Stomach smooth muscle (tissue), 2 donors: ENCODE measurements around the gene FAM72B.
"Not testable (repeated sequence)": the region's sequence is repeated elsewhere in the genome, so short reads cannot be mapped to it uniquely, and the experiment has no call there.

ENCODE experiments used
- H3K27ac ChIP-seq: one replicate; pipeline ENCODE4 v1.7.0; 2013; ENCODE audit warnings: mild to moderate bottlenecking, low read length, inconsistent platforms
- H3K27me3 ChIP-seq, 2 donors: one replicate each; pipeline ENCODE4 v1.7.0; 2013; ENCODE audit warnings: low read length in 2 of 2; ENCODE audit not compliant: insufficient read depth in 2 of 2, control insufficient read depth in 1 of 2
- H3K36me3 ChIP-seq, 2 donors: one replicate each; pipeline ENCODE4 v1.7.0; 2013; ENCODE audit warnings: low read length in 2 of 2; ENCODE audit not compliant: control insufficient read depth in 2 of 2, insufficient read depth in 2 of 2
- H3K4me1 ChIP-seq: one replicate; pipeline ENCODE4 v1.7.0; 2013; ENCODE audit warnings: low read length; ENCODE audit not compliant: control insufficient read depth, insufficient read depth
- H3K4me3 ChIP-seq, 2 donors: one replicate each; pipeline ENCODE4 v1.7.0; 2013; ENCODE audit warnings: low read length in 2 of 2
- H3K9ac ChIP-seq, 2 donors: one replicate each; pipeline ENCODE4 v1.7.0; 2013; ENCODE audit warnings: low read length in 2 of 2, mild to moderate bottlenecking in 1 of 2
- H3K9me3 ChIP-seq, 2 donors: one replicate each; pipeline ENCODE4 v1.7.0; 2013; ENCODE audit warnings: low read length in 2 of 2; ENCODE audit not compliant: control insufficient read depth in 2 of 2
- donor health status: healthy.
- donor health status: Pancreatic carcinoma.

The FAM72B gene

DNA sequence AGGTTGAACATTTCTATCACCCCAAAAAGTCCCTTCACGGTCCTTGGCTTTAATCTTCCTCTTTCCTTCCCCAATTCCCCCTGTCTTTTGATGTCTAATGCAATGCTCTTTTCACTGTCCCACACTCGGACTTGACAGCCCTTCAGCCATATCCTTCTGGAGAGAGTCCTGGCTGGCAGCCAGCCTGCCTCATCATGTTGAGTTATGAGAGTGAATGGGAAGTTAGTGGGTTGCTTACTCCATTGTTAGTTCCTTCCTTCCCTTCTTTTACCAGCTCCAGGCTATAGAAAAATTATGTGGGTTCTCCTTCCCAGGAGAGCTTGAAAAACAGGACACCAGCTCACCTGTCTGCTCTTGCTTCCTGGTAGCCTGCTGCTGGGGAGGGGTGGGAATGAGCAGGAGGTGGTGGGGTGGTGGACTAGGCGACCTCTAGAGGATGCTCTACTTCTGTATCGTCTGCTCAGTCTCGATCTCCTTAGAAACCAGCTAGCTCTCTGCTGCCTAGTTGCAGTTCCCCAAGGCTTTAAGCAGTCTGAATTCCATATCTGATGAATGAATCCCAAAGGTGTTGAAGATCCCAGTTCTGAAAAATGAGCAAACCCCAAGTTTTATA, 30.5 kb upstream of the FAM72B start:
- H3K4me3 ChIP-seq, H3K27ac ChIP-seq, H3K27me3 ChIP-seq, H3K9me3 ChIP-seq, H3K4me1 ChIP-seq, H3K9ac ChIP-seq, H3K36me3 ChIP-seq: not testable (repeated sequence)

GRCh38 chr1:121213491-121213890, 29.4 kb upstream of the FAM72B start:
- H3K4me1 ChIP-seq, H3K27ac ChIP-seq, H3K4me3 ChIP-seq, H3K9ac ChIP-seq, H3K27me3 ChIP-seq, H3K9me3 ChIP-seq, H3K36me3 ChIP-seq: not testable (repeated sequence)

GRCh38 chr1:121210778-121211177, 26.6 kb upstream of the FAM72B start:
- not testable (repeated sequence) for H3K27me3 ChIP-seq, H3K9me3 ChIP-seq, H3K36me3 ChIP-seq, H3K27ac ChIP-seq, H3K4me3 ChIP-seq, H3K9ac ChIP-seq, H3K4me1 ChIP-seq

DNA sequence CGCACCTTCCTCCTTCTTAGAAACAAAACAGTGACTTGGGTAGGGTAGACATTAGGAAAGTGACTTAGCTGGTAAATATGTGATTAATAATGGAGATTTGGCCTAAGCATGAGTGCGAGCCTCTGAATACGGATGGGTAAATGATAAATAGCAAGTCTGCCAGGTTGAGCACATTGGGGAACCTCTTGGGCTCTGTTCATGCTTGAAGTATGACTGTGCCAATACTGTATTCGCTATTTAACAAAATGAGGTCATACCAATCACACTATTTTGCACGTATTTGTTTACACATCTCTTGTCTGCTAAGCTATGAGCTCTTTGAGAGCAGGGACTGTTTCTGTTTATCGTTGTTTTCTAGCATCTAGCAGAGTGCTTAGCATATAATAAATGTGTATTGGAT, 24.2 kb upstream of the FAM72B start:
- H3K4me1 ChIP-seq, H3K9ac ChIP-seq, H3K4me3 ChIP-seq, H3K27ac ChIP-seq, H3K36me3 ChIP-seq, H3K27me3 ChIP-seq, H3K9me3 ChIP-seq: not testable (repeated sequence)

DNA sequence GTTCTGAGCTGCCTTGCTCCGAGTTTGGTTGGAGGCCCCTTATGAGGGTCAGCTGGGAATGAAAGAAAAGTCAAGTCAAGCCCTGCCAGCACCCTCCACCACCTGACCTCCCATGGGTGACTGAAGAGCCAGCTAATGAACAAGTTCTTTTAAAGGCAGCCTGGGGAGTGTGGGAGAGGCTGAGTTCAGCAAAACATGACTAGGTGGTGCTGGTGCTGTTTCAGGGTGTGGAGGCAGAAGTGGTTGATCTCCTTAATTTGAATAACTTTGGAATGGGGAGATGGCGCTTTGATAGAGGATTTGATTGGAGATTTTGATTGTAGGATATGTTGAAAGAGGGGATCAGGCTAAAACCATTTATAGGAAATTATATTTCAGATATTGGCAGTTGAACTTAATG, 23.2 kb upstream of the FAM72B start:
- H3K4me3 ChIP-seq, H3K27me3 ChIP-seq, H3K9me3 ChIP-seq, H3K4me1 ChIP-seq, H3K9ac ChIP-seq, H3K36me3 ChIP-seq, H3K27ac ChIP-seq: not testable (repeated sequence)

DNA sequence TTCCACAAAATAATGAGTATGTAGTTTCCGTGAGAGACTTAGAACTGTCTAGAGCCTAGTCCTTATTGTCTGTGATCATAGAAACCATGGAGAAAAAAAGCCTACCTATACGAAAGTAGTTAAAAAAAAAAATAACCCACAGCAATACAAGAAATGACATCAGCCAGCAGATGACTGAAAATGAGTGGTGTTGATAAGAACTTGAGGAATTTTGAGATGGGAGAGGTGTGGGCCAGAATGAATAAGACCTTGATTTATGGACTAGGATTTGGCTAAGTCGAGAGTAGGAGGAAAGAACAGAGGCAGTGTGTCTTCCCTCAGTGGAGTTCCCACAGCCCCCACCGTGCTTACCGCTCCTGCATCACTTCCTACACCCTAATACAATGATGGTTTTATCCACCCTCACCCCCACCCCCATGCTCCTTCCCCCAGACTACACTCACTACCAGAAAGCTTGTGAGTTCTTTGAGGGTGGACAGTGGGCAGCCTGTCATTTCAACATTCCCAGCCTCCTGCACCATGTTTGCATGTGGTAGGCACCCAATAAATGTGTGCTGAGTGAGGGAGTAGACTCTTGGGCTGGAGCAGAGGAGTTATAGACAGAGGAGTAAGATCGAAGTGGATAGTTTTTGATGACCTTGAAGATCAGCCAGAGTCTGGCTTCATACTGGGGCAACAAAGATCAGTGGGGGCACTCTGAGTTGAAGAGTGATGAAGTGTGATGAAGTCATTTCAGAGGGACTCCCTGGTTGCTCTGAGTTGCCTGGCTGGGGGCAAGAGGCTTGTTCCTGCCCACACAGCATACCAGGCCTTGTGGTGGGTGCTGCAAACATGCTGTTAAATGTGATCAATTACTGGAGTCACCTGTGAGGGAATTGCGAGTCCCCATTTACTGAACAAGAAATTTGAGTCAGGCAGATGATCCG, 21.9 kb upstream of the FAM72B start:
- not testable (repeated sequence) for H3K36me3 ChIP-seq, H3K4me1 ChIP-seq, H3K9ac ChIP-seq, H3K9me3 ChIP-seq, H3K27ac ChIP-seq, H3K27me3 ChIP-seq, H3K4me3 ChIP-seq

- not testable (repeated sequence) for H3K27ac ChIP-seq, H3K27me3 ChIP-seq, H3K9ac ChIP-seq, H3K4me3 ChIP-seq, H3K9me3 ChIP-seq, H3K36me3 ChIP-seq, H3K4me1 ChIP-seq
Observed at GRCh38 chr1:121202986-121203385, 18.8 kb upstream of the FAM72B start.

DNA sequence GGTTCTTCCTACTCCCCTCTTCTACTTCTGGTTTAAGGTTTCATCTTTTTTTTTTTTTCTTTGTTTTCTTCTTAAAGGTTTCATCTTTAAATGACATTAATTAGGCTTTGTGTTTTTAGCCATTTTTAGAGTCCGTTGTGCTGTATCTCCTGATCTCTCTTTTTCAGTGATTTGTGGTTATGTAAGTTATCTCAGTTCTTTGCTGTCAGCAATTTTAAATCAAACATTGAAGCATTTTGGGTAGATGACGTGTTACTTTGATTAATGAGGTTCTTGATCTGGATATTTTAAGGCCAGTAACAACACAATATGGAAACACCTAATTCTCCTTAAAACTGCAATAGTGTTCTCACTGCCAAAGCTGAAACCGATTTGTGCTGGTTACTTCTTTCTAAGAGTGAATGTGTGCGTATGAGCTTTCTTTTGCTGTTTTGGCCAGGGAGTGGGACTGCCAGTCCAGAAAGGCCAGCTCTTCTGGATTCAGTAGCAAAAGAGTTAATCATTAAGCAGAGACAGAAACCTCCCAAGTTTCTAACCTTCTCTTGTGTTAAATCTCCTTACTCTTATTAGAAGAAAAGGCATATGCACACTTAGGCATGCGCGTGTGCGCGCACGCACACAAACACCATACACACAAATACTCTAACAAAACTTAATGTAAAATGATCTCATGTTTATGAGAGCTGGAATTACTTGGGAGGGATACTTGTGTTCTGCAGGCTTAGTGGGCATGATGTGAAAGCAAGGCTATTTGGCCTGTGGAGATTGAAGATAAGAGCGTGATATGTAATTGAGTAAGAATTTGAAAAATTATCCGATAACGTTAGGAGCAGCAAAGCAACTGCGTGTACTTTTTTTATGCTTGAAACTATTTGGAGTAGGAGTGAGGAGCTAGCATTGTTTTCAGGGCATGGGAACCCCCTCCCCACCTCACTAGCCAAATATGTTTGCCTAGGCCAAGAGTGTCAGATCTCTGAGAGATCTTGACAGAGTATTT, 17.1 kb upstream of the FAM72B start:
- H3K4me1 ChIP-seq, H3K9me3 ChIP-seq, H3K27me3 ChIP-seq, H3K4me3 ChIP-seq, H3K36me3 ChIP-seq, H3K27ac ChIP-seq, H3K9ac ChIP-seq: not testable (repeated sequence)

- H3K9me3 ChIP-seq, H3K27ac ChIP-seq, H3K4me3 ChIP-seq, H3K27me3 ChIP-seq, H3K4me1 ChIP-seq, H3K9ac ChIP-seq, H3K36me3 ChIP-seq: not testable (repeated sequence)
Observed at GRCh38 chr1:121200232-121200631, 16.1 kb upstream of the FAM72B start.

GRCh38 chr1:121199763-121200162, 15.6 kb upstream of the FAM72B start:
- H3K9ac ChIP-seq, H3K27ac ChIP-seq, H3K4me3 ChIP-seq, H3K36me3 ChIP-seq, H3K9me3 ChIP-seq, H3K27me3 ChIP-seq, H3K4me1 ChIP-seq: not testable (repeated sequence)
